ENCODE data around the gene CFAP52. TPM values are rescaled to one million over a fixed set of nuclear protein-coding genes. Genes with fewer than 3 reads are reported as not detected.

Gene CFAP52
- total RNA-seq, 1 experiment from 2014 or later: not detected

GRCh38 chr17:9672266-9672665 is 95.8 kb downstream of the CFAP52 start:
- Histone ChIP-seq H3K4me2 (ENCODE audit: insufficient read depth, insufficient read length, low read length) (no peak overlapping the region), H3K14ac (ENCODE audit: insufficient read depth, low read length) (no peak overlapping the region), H4K5ac (ENCODE audit: insufficient read length, low read depth, low read length) (no peak overlapping the region), H2AFZ (ENCODE audit: low read length) (no peak overlapping the region), H2BK12ac (ENCODE audit: insufficient read length, low read depth, low read length) (no peak overlapping the region), H3K56ac (ENCODE audit: insufficient read length, low read depth, low read length) (no peak overlapping the region), H2BK15ac (ENCODE audit: low read depth, low read length) (no peak overlapping the region), H4K91ac (ENCODE audit: insufficient read length, low read depth, low read length) (no peak overlapping the region), H3K9ac (ENCODE audit: extremely low read depth, insufficient read length, low read length) (no peak overlapping the region), H2AK5ac (ENCODE audit: insufficient read length, low read length) (no peak overlapping the region), H3K27ac (ENCODE audit: insufficient read length, low read depth, low read length) (no peak overlapping the region), H2BK5ac (ENCODE audit: insufficient read length, low read length) (no peak overlapping the region), H3K23ac (ENCODE audit: insufficient read length, low read depth, low read length) (no peak overlapping the region), H3K4me1 (ENCODE audit: insufficient read depth, low read length) (peaks cover 7% of the 10 kb centered on the region), H3K27me3 (ENCODE audit: insufficient read depth, low read length) (no peaks in the 10 kb centered on the region), H3K79me2 (ENCODE audit: insufficient read depth, low read length) (no peaks in the 10 kb centered on the region), H2BK120ac (ENCODE audit: low read depth, low read length, poor library complexity, severe bottlenecking) (no peak overlapping the region), H3K23me2 (ENCODE audit: insufficient read length, low read depth, low read length, poor library complexity, severe bottlenecking) (no peaks in the 10 kb centered on the region), H4K20me1 (ENCODE audit: control insufficient read depth, insufficient read depth, insufficient read length) (no peaks in the 10 kb centered on the region), H3K9me3 (ENCODE audit: control insufficient read depth, low read depth, low read length) (no peaks in the 10 kb centered on the region), H3K79me1 (ENCODE audit: insufficient read depth, low read depth, low read length, poor library complexity, severe bottlenecking) (no peaks in the 10 kb centered on the region), H3T11ph (ENCODE audit: low read length) (no peak overlapping the region), H3K4ac (ENCODE audit: low read depth, low read length) (no peak overlapping the region), H3K18ac (ENCODE audit: insufficient read length, low read depth, low read length) (no peak overlapping the region), H4K8ac (replicated peaks; ENCODE audit: insufficient read length, low read depth, low read length) (no peak overlapping the region), H2BK20ac (ENCODE audit: low read depth, low read length, poor library complexity, severe bottlenecking) (no peak overlapping the region)
- TF ChIP-seq, protein P1, sequence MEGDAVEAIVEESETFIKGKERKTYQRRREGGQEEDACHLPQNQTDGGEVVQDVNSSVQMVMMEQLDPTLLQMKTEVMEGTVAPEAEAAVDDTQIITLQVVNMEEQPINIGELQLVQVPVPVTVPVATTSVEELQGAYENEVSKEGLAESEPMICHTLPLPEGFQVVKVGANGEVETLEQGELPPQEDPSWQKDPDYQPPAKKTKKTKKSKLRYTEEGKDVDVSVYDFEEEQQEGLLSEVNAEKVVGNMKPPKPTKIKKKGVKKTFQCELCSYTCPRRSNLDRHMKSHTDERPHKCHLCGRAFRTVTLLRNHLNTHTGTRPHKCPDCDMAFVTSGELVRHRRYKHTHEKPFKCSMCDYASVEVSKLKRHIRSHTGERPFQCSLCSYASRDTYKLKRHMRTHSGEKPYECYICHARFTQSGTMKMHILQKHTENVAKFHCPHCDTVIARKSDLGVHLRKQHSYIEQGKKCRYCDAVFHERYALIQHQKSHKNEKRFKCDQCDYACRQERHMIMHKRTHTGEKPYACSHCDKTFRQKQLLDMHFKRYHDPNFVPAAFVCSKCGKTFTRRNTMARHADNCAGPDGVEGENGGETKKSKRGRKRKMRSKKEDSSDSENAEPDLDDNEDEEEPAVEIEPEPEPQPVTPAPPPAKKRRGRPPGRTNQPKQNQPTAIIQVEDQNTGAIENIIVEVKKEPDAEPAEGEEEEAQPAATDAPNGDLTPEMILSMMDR (conservative IDR thresholded peaks at IDR 0.05): no peak
- Mint-ChIP-seq H3K9me3 (no peaks in the 10 kb centered on the region), H3K4me3 (no peak overlapping the region), H3K36me3 (ENCODE audit: insufficient read depth in 1 of 3, low read depth in 3 of 3) (peaks cover 0 to 4% (median 0%) of the 10 kb centered on the region in 3 experiments; a peak in 1 of 7 replicates), H3K4me1 (peaks cover 6 to 12% of the 10 kb centered on the region in 2 experiments), H3K27ac (no peak overlapping the region), H3K27me3 (ENCODE audit: low read depth) (no peaks in the 10 kb centered on the region)
- DNase-seq: no peak
- WGBS (ENCODE audit: extremely low coverage, insufficient read length, low lambda C conversion rate): no CpG with 5 or more reads among the region's 8 CpGs

Measured in H9 (cell line).